ENCODE results near the gene TMEM209. TPM values are rescaled to one million over a fixed set of nuclear protein-coding genes. Genes with fewer than 3 reads are reported as not detected.

TMEM209 gene
- total and polyA plus RNA-seq, 4 donors = 4.5 to 10.1 (median 9.0) TPM

- no peak overlapping the region for H3K27ac ChIP-seq (ENCODE audit: low read depth in 1 of 2, low read length in 2 of 2)
- no peak overlapping the region for H3K9ac ChIP-seq (ENCODE audit: low read depth in 1 of 2, low read length in 2 of 2)
- no peaks in the 10 kb centered on the region for H3K9me3 ChIP-seq (ENCODE audit: control insufficient read depth in 4 of 4, low read length in 3 of 4)
- DNase-seq (ENCODE audit: low spot score) = no peak
- no peaks in the 10 kb centered on the region for H3K27me3 ChIP-seq (ENCODE audit: control insufficient read depth in 4 of 4, insufficient read depth in 4 of 4, low read length in 3 of 4)
- no peak overlapping the region for H3K4me3 ChIP-seq (ENCODE audit: low read depth in 1 of 3, low read length in 3 of 3)
- no peak for TF ChIP-seq SP1 (IDR thresholded peaks at IDR 0.05)
- TF ChIP-seq RAD21 (IDR thresholded peaks at IDR 0.05) = no peak
- TF ChIP-seq YY1 (IDR thresholded peaks at IDR 0.05) = no peak
- TF ChIP-seq JUND (IDR thresholded peaks at IDR 0.05) = no peak
- TF ChIP-seq HNF4G (IDR thresholded peaks at IDR 0.05) = no peak
- no peak for TF ChIP-seq FOXA2 (IDR thresholded peaks at IDR 0.05)
- no peaks in the 10 kb centered on the region for H3K4me1 ChIP-seq (ENCODE audit: control insufficient read depth in 4 of 4, insufficient read depth in 4 of 4, low read length in 3 of 4)
- H3K36me3 ChIP-seq (ENCODE audit: control insufficient read depth in 4 of 4, insufficient read depth in 3 of 4, low read depth in 1 of 4, low read length in 3 of 4) = no peaks in the 10 kb centered on the region
- WGBS = 42% methylated on average over 1 of the region's 1 CpG
Observed at GRCh38 chr7:130223646-130224045, 18.4 kb upstream of the TMEM209 start.

- Histone ChIP-seq H3K27me3 (ENCODE audit: control insufficient read depth in 4 of 4, insufficient read depth in 4 of 4, low read length in 3 of 4) (no peaks in the 10 kb centered on the region), H3K4me3 (ENCODE audit: low read depth in 1 of 3, low read length in 3 of 3) (no peak overlapping the region), H3K36me3 (ENCODE audit: control insufficient read depth in 4 of 4, insufficient read depth in 3 of 4, low read depth in 1 of 4, low read length in 3 of 4) (no peaks in the 10 kb centered on the region), H3K4me1 (ENCODE audit: control insufficient read depth in 4 of 4, insufficient read depth in 4 of 4, low read length in 3 of 4) (no peaks in the 10 kb centered on the region), H3K27ac (ENCODE audit: low read depth in 1 of 2, low read length in 2 of 2) (no peak overlapping the region), H3K9ac (ENCODE audit: low read depth in 1 of 2, low read length in 2 of 2) (no peak overlapping the region), H3K9me3 (ENCODE audit: control insufficient read depth in 4 of 4, low read length in 3 of 4) (no peaks in the 10 kb centered on the region)
- DNase-seq (ENCODE audit: low spot score) = no peak
- TF ChIP-seq NR2F2 (IDR thresholded peaks at IDR 0.05) = no peak
- WGBS = 81% methylated on average over 4 of the region's 4 CpGs
Observed at GRCh38 chr7:130221746-130222145, 16.5 kb upstream of the TMEM209 start.

- TF ChIP-seq RXRA (IDR thresholded peaks at IDR 0.05) (no peak), REST (IDR thresholded peaks at IDR 0.05) (no peak), ATF3 (IDR thresholded peaks at IDR 0.05) (no peak), NR2F2 (IDR thresholded peaks at IDR 0.05) (no peak), EGR1 (IDR thresholded peaks at IDR 0.05; ENCODE audit: low read depth in 2 of 2) (no peak), JUND (IDR thresholded peaks at IDR 0.05) (no peak)
- Histone ChIP-seq H3K36me3 (ENCODE audit: control insufficient read depth in 4 of 4, insufficient read depth in 3 of 4, low read depth in 1 of 4, low read length in 3 of 4) (no peaks in the 10 kb centered on the region), H3K9me3 (ENCODE audit: control insufficient read depth in 4 of 4, low read length in 3 of 4) (no peaks in the 10 kb centered on the region), H3K9ac (ENCODE audit: low read depth in 1 of 2, low read length in 2 of 2) (no peak overlapping the region), H3K27me3 (ENCODE audit: control insufficient read depth in 4 of 4, insufficient read depth in 4 of 4, low read length in 3 of 4) (no peaks in the 10 kb centered on the region), H3K4me3 (ENCODE audit: low read depth in 1 of 3, low read length in 3 of 3) (no peak overlapping the region), H3K4me1 (ENCODE audit: control insufficient read depth in 4 of 4, insufficient read depth in 4 of 4, low read length in 3 of 4) (no peaks in the 10 kb centered on the region), H3K27ac (ENCODE audit: low read depth in 1 of 2, low read length in 2 of 2) (no peak overlapping the region)
- 83% methylated on average over 9 of the region's 9 CpGs for WGBS
- no peak for DNase-seq (ENCODE audit: low spot score)
Observed at GRCh38 chr7:130219871-130220270, 14.7 kb upstream of the TMEM209 start.
